ENCODE results near the gene TULP4.

DNA sequence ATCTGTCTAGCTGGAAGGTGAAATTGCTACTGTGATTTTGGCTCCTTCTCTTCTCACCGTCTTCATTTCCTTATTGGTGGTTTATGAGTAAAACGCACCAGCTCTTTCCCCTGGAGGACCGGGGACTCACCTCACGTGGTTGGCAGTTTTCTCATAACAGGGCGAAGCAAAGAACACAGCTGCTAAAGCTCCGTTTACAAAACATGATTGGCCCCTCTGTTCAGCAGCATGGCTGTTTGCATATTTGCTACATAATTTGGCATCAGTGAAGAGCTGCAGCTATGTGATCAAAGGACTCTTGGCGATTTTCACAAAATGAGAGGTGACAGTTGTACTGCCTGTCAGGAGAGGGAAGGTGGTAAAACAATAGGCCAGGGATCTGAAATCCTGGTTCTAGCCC is 227.1 kb downstream of the TULP4 start:
- TF ChIP-seq, protein P1, sequence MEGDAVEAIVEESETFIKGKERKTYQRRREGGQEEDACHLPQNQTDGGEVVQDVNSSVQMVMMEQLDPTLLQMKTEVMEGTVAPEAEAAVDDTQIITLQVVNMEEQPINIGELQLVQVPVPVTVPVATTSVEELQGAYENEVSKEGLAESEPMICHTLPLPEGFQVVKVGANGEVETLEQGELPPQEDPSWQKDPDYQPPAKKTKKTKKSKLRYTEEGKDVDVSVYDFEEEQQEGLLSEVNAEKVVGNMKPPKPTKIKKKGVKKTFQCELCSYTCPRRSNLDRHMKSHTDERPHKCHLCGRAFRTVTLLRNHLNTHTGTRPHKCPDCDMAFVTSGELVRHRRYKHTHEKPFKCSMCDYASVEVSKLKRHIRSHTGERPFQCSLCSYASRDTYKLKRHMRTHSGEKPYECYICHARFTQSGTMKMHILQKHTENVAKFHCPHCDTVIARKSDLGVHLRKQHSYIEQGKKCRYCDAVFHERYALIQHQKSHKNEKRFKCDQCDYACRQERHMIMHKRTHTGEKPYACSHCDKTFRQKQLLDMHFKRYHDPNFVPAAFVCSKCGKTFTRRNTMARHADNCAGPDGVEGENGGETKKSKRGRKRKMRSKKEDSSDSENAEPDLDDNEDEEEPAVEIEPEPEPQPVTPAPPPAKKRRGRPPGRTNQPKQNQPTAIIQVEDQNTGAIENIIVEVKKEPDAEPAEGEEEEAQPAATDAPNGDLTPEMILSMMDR (IDR thresholded peaks at IDR 0.05): no peak
- no peak for TF ChIP-seq POLR2A (IDR thresholded peaks at IDR 0.05)
